ENCODE results near the gene BPIFB1.

DNA sequence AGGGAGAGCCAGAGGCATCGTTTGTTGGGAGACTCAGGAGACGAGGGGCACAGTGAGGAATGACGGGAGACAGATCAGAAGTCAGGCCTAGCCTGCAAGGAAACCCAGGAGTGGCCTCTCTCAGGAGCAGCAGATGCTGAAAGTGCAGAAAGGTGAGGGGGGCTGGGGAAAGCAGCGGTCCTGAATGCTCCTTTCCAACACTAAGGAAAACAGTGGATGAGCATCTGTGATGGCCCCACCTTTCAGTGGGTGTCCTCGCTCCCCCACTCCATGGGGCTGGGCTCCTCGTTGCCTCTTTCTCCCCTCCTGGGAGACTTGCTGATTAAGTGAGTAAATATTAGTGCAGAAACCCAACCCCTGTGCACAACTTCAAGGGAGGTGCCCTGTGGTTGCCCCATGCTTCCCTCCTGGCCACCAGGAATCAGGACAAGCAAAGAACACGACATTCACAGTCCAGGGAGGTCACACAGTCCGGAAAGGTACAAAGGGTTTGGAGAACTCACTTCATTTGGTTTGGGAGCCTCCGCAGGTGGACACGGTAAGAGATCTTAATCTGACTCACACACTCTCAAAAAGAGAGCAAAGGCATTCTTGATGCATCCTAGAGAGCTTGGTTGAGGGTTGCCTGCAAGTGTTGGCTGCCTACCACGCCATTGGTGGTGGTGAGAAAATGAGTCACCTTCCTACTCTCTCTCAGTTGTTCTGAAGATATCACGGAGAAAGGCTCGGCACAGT, 9.7 kb upstream of the BPIFB1 start:
- no peak for TF ChIP-seq CTCF (IDR thresholded peaks at IDR 0.05)
- TF ChIP-seq POLR2AphosphoS5 (IDR thresholded peaks at IDR 0.05): no peak

Measured in breast epithelium (tissue), 3 donors.